ENCODE data around the gene SCUBE3.

SCUBE3 gene

GRCh38 chr6:35267446-35267845 lies 53.7 kb downstream of the SCUBE3 start:
- TF ChIP-seq GATA3 (IDR thresholded peaks at IDR 0.05; ENCODE audit: low read depth, low read length) (no peak), GATA2 (IDR thresholded peaks at IDR 0.05; ENCODE audit: low read depth, low read length) (no peak)

- TF ChIP-seq GATA2 (IDR thresholded peaks at IDR 0.05; ENCODE audit: low read depth, low read length) (no peak), GATA3 (IDR thresholded peaks at IDR 0.05; ENCODE audit: low read depth, low read length) (no peak)
Observed at GRCh38 chr6:35267897-35268296, 54.1 kb downstream of the SCUBE3 start.

GRCh38 chr6:35272005-35272404 lies 58.2 kb downstream of the SCUBE3 start:
- TF ChIP-seq GATA3 (IDR thresholded peaks at IDR 0.05; ENCODE audit: low read depth, low read length), result no peak
- no peak for TF ChIP-seq GATA2 (IDR thresholded peaks at IDR 0.05; ENCODE audit: low read depth, low read length)

- TF ChIP-seq GATA3 (IDR thresholded peaks at IDR 0.05; ENCODE audit: low read depth, low read length) (no peak), GATA2 (IDR thresholded peaks at IDR 0.05; ENCODE audit: low read depth, low read length) (no peak)
Observed at GRCh38 chr6:35273822-35274559, 60.2 kb downstream of the SCUBE3 start.

GRCh38 chr6:35275744-35276260 lies 62.0 kb downstream of the SCUBE3 start:
- TF ChIP-seq GATA3 (IDR thresholded peaks at IDR 0.05; ENCODE audit: low read depth, low read length), result no peak
- TF ChIP-seq GATA2 (IDR thresholded peaks at IDR 0.05; ENCODE audit: low read depth, low read length), result no peak

GRCh38 chr6:35278708-35279107 lies 65.0 kb downstream of the SCUBE3 start:
- TF ChIP-seq GATA2 (IDR thresholded peaks at IDR 0.05; ENCODE audit: low read depth, low read length), result no peak
- TF ChIP-seq GATA3 (IDR thresholded peaks at IDR 0.05; ENCODE audit: low read depth, low read length), result no peak

- no peak for TF ChIP-seq GATA3 (IDR thresholded peaks at IDR 0.05; ENCODE audit: low read depth, low read length)
- no peak for TF ChIP-seq GATA2 (IDR thresholded peaks at IDR 0.05; ENCODE audit: low read depth, low read length)
Observed at GRCh38 chr6:35280903-35281302, 67.1 kb downstream of the SCUBE3 start.

- no peak for TF ChIP-seq GATA2 (IDR thresholded peaks at IDR 0.05; ENCODE audit: low read depth, low read length)
- no peak for TF ChIP-seq GATA3 (IDR thresholded peaks at IDR 0.05; ENCODE audit: low read depth, low read length)
Observed at GRCh38 chr6:35282472-35282871, 68.7 kb downstream of the SCUBE3 start.

- TF ChIP-seq GATA3 (IDR thresholded peaks at IDR 0.05; ENCODE audit: low read depth, low read length), result no peak
- no peak for TF ChIP-seq GATA2 (IDR thresholded peaks at IDR 0.05; ENCODE audit: low read depth, low read length)
Observed at GRCh38 chr6:35283361-35283760, 69.6 kb downstream of the SCUBE3 start.

GRCh38 chr6:35287671-35288396 lies 74.1 kb downstream of the SCUBE3 start:
- TF ChIP-seq GATA2 (IDR thresholded peaks at IDR 0.05; ENCODE audit: low read depth, low read length) (no peak), GATA3 (IDR thresholded peaks at IDR 0.05; ENCODE audit: low read depth, low read length) (no peak)

GRCh38 chr6:35288834-35289233 lies 75.1 kb downstream of the SCUBE3 start:
- TF ChIP-seq GATA3 (IDR thresholded peaks at IDR 0.05; ENCODE audit: low read depth, low read length) (no peak), GATA2 (IDR thresholded peaks at IDR 0.05; ENCODE audit: low read depth, low read length) (no peak)

- TF ChIP-seq GATA2 (IDR thresholded peaks at IDR 0.05; ENCODE audit: low read depth, low read length) (no peak), GATA3 (IDR thresholded peaks at IDR 0.05; ENCODE audit: low read depth, low read length) (no peak)
Observed at GRCh38 chr6:35291491-35291890, 77.7 kb downstream of the SCUBE3 start.

- TF ChIP-seq GATA2 (IDR thresholded peaks at IDR 0.05; ENCODE audit: low read depth, low read length), result no peak
- no peak for TF ChIP-seq GATA3 (IDR thresholded peaks at IDR 0.05; ENCODE audit: low read depth, low read length)
Observed at GRCh38 chr6:35292494-35292893, 78.7 kb downstream of the SCUBE3 start.

- TF ChIP-seq GATA3 (IDR thresholded peaks at IDR 0.05; ENCODE audit: low read depth, low read length), result no peak
- no peak for TF ChIP-seq GATA2 (IDR thresholded peaks at IDR 0.05; ENCODE audit: low read depth, low read length)
Observed at GRCh38 chr6:35293681-35294080, 79.9 kb downstream of the SCUBE3 start.
